Activated CD4-positive, alpha-beta T cell treated with anti-CD3 and anti-CD28 coated beads, Interleukin-2, amount 50 U/mL, for 4 hours (primary cell): ENCODE results near the gene CHN2.
A peak's percentile ranks its signal among the peaks of the same experiment; 100 is the strongest.

Experiments
- DNase-seq, 2 experiments: peaks; one replicate each; pipeline ENCODE4 v3.0.0-alpha.2; 2020

The CHN2 gene

DNA sequence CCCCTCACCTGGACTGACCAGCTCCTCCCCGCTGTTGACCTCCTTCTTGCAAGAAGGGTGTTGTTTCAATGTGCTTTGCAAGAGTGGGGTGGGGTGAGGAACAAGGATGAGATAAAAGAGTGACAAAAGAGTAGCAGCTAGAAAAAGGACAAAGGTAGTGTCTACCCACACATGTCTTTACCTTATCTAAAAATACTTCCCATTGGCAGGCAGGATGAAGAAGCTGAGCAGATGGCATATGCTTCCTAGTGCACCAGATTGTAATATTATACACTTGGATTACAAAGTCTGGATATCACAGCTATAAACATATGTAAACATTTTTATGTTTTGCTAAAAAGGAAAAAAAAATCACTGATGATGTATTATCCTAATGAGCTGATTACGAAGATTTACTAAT is 34.5 kb downstream of the CHN2 start:
- DNase-seq, result no peak

DNA sequence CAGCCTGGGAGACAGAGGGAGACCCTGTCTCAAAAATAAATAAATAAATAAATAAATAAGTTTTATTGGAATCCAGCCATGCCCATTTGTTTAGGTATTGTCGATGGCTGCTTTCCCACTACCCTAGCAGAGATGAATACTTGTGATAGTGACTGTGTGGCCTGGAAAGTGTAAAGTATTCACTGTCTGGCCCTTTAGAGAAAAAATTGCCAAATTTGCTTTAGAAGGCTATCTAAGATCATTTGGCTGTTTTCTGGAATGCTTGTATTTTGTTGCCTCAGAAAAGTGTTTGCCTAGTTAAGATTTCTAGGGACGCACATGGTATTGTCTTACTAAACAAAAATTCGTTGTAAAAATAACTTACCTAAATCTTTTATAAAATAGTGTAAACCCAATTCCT is 35.4 kb downstream of the CHN2 start:
- no peak for DNase-seq

DNA sequence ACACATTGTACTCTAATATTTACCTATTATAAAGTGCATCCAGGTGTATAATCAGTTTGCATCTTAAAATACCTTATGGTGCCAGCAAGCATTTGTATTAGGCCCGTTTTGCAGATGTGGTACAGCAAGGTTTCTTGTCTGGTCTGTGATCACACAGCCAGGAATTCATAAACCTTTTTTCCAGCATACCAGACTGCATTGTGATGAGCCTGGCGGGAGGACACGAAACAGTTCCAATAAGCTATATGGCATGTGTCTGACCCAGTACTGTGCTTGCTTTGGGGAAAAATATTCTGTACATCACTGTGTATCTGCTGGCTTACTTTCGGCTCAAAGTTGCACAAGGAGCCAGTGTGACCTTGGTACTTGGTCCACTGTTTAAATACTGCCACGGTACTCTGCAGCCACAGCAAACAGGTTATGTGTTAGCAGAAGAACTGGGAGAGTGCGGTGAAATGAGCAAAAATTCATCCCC is 36.3 kb downstream of the CHN2 start:
- DNase-seq, result no peak

DNA sequence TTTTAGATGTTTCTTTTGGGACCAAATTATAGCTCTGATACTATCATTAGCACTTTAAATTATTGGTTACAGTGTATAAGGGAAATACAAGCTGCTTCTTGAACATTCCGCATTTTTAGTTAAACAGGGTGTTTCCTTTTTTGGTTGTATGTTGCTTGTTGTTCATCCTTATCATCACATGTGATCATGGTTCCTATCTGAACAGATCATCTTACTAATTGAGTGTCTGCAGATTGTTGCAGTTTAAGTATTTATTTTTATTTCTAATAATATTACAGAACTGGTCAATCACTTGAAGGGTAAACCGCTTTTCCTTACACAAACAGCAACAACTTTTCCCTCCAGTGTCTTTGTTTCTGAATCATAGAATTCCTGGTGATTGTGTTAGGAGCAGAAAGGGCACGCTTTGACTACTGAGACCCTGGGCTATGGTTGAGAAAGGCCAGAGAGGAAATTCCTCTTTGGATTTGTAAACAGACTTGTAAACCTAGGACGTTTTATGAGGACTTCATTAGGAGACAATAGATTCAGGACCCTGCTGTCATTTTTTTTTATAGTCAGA is 37.2 kb downstream of the CHN2 start:
- no peak for DNase-seq

DNA sequence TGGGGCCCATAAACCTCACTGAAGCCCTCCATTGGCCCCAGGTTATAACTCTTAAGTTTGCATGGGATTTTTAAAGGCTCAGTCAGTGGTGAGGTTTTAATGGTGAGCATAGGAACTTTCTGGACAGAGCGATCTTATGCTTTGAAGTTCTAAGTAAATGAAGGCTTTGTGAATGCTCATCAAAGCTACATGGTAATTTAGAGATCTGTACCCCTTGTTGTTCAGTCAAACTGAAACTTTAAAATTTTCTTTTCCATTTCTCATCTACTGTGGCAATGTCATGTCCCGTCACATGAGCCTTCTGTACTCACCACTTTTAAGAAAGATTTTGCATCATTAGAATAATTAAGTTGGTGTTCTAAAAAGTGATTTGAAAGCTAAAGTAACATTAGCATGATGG is 39.9 kb downstream of the CHN2 start:
- DNase-seq, result no peak

DNA sequence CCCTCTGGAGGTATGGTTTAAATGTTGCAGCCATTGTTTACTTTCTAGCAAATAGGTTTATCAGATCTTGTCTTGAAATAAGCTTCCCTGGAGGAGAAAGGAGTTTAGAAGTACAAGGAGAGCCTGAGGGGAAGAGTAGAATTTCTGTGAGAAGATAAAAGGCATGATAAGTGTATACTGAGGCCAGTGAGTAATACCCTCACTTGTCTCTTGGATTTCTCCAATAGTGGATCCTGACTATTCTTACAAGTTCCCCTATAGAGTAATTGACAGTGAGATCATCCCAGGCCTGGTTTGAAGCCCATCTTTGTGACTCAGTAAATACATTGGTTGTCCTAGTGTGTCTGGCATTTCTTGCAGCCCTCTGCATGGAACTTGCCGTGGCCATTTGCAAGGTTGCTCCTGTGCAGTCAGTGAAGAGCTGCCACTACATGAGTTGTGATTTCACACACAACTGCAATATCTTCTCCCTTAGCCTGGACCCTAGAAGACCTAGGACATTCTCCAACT is 41.6 kb downstream of the CHN2 start:
- DNase-seq, result no peak

DNA sequence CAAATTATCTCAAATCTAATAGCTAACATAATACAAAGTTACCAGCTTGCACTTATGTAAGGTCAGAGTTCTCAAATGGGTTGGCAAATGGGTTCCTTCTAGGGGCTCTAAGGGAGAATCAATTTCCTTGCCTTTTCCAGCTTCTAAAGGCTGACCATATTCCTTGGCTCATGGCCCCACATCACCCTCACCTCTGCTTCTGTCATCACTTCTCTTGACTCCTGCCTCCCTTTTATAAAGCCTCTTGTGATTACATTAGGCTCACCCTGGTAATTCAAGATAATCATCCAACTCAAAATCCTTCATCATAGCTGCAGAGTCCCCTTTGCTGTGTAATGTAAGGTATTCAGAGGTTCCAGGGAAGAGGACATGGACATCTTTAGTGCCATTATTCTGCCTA is 42.1 kb downstream of the CHN2 start:
- no peak for DNase-seq

DNA sequence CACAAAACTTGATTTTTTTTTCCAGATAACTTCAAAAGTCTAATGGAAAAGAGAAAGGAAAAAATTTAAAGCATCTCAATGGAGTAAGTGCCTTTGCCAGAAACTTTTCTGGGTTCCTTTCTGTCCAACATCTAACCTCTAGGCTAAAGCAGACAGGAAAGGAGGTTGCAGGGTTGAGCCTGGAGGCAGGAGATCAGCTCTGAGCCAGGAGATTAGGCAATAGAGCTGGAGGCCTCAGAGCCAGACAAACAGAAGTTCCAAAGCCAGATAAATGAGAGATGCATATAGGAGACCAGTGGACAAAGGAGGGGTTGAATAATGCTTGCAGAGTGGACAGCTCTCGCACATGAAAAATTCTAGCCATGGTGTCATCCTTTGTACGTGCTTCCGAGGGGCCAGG is 42.9 kb downstream of the CHN2 start:
- DNase-seq, result no peak

DNA sequence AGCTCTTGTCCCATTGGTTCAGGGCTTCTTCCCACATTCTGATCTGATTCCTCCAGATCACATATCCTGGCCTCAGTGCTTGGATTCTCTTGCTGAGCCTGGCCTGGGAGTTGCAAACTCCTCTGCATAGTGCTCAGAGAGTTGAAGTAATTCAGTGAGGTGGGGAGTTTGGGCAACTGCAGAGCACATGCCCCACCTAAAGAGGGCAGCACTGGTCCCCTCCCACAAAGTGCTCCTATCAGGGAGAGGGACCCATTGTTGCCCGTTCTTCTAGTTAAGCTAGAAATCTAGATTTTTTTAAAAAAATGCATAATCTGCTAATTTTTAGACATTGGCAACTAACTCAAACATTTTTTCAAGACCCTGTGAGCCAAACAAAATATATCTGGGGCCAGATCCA is 45.1 kb downstream of the CHN2 start:
- no peak for DNase-seq

DNA sequence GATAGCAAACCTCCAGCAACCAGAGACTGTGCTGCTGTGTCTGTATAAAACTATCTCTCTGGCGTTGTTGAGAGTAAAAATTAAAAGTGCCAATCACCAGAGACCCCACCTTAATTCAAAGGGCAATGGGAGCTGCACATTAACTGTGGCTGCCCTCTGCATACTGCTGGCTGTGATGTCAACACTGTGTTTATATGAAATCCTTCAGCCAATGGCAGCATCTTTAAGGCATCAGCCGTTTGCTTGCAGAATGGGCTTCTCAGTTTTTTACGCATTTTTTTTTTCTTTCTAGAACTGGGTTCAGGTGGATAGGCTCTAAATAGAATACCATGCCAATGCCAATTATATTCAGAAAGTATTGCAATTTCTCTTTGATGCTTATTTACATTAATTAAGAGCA is 47.7 kb downstream of the CHN2 start:
- no peak for DNase-seq

DNA sequence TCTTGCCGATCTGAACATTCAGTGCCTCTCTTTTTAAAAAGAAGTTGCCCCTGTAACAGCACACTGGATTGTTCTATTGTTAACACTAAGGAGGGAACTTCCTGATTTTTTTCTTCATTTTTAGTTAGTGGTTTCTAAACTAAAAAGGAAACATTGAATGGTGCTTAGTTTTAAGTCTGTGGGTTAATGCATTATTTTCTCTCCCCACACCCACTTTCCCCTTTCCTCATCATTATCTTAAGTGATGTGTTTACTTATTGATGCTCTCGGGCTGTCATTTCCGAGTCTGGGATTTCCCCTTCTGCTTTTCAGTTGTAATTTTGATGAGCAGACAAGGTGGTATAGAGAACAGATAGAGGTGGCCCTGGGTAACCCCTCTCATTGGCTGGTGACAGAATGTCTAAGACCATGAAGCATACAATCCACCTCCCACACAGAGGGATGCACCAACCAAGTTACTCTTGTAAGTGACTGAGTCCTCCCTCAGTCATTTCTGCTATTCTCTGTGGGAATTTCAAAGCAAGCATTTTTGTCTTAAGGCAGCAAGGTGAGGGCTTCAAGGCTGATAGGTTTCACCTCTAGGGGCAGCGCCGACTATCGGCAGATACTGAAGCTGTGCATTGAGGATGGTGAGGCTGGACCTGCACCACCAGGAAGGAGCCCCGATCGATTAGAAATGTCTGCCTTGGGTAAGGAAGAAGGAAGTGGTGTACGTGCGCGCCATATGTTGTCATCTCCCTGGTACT is 49.5 kb downstream of the CHN2 start:
- peak; percentile 6 to 18 for DNase-seq

DNA sequence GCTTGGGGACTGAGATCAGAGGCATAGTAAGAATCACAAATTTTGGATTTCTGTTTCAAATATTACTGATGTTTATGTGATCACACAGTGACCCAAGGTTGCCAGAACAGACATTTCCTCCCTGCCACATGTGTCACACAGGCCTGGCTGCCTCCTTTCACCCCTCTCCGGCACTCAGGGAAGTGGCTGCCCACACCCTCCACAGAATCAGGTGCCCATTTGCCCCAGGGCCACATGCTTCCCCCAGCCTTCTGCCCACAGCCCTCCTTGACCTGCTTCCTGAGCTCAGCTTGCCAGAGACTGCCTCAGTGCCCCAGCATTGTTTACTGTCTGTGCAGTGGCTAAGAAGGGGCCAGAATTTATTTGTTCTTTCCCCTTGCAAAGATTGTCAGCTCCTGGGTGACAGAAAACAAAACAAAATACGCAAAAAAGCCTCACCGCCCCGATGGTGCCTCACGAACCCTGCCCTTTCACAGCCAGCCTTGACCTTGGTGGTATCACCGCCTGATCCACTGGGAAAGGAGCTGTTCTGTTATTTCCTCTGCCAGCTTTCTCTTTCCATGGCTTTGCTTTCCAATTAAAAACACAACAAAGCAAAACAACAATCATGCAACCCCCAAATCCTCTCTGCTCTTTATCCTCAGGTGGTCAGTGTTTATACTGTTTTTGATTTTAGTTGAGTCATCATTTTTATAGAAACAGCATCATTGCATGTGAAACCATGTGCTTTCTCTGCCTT is 52.8 kb downstream of the CHN2 start:
- DNase-seq, result no peak

DNA sequence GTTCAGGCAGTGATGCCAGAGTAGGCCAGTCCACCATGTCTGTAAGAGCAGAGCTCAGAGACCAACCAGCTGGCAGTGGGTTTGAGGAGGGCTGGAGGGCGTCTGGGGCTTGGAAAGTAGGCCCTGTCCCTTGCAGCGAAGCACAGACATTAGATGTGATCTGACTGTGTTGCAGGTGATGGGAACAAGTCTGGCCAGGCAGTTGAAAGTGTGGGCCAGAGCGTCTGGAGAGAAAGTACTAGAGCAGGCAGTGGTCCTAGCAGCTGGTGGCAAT is 53.3 kb downstream of the CHN2 start:
- DNase-seq, result no peak

DNA sequence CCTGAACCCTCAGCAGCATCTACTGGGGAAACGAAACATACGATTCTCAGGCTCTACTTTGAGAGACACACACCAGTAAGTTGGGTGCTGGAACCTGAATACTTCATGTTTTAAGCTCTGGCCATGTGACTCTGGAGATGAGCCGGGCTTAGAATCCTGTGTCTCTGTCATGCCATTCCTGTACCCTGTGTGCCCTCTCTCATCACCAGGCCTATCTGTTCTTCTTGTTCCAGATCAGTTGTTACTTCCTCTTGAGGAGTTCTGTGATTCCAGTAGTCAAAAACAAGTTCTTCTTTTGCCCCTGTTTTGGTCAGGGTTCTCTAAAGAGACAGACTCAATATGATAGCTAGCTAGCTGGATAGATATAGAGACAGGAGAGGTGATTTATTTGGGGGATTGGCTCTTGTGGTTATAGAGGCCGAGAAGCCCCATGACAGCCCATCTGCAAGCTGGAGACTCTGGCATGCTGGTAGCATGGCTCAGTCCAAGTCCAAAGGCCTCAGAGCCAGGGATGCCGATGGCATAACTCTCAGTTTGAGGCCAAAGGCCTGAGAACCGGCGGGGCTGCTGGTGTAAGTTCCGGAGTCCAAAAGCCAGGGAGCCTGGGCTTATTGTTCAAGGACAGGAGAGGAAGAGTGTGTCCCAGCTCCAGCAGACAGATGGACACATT is 54.3 kb downstream of the CHN2 start:
- no peak for DNase-seq

DNA sequence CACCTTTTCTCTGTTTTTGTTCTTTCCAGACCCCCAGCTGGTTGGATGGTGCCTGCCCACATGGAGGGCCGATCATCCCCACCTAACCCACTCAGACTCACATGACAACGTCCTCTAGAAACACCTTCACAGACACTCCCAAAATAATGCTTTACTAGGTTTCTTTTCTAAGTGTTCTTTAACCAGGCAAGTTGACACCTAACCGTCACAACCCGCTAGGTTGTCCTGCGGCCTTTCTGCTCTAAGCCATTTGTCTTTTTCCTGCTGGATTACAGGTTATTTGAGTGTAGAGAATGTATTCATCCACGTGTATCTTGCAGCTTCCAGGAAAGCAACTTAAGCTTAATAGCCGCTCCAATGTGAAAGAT is 54.8 kb downstream of the CHN2 start:
- DNase-seq, result no peak

DNA sequence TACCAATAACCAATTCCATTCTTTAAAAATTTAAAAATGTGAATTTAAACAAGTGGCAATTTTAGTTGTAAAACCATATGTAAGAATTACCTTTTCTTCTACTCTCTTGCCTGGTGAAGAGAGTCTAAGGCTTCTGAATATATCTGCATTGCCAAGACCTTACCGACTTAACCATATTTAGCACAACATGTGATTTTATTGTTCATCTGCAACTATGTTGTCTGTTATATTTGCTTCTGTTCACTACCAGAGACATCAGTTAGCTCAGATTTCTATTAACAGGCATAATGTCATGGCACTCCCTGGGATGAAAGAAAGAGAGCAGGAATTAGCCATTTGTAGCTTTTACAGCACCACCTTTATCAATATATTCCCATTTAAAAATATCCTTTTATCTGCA is 55.3 kb downstream of the CHN2 start:
- DNase-seq, result no peak

DNA sequence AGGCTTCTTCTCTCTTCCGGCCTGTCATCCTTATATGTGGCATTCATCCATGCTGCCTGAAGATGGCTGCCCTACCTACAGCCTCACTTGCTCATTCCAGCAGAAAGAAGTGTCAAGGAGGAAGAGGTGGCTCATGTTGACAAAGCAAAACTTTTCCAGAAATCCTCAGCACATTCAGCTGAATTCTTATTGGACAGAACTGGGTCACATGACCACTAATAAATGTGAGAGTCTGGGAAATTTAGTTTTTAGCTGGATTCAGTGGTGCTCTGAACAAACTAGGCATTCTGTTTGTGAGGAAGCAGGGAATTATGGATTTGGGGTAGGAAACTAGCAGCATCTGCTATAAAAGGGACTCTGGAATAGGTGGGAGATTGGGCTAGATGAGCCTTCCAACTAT is 58.6 kb downstream of the CHN2 start:
- no peak for DNase-seq

DNA sequence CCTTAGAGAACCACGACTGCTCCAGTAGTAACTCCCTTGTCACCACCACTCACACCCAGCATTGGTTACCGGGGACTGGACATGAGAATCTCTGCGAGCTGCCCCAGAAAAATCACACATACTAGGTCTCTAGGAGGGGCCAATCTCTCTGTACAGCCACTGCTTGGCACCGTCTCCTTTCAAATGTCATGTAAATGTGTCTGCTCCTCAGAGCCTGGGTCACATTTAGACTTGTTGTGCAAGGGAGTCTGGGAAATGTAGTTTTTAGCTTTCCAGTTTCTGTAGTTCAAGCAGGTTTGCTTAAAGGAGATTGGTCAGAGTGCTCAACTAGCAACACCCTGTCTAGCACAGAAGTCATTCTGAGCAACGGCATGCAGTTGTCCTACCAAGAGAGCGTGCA is 60.0 kb downstream of the CHN2 start:
- no peak for DNase-seq

DNA sequence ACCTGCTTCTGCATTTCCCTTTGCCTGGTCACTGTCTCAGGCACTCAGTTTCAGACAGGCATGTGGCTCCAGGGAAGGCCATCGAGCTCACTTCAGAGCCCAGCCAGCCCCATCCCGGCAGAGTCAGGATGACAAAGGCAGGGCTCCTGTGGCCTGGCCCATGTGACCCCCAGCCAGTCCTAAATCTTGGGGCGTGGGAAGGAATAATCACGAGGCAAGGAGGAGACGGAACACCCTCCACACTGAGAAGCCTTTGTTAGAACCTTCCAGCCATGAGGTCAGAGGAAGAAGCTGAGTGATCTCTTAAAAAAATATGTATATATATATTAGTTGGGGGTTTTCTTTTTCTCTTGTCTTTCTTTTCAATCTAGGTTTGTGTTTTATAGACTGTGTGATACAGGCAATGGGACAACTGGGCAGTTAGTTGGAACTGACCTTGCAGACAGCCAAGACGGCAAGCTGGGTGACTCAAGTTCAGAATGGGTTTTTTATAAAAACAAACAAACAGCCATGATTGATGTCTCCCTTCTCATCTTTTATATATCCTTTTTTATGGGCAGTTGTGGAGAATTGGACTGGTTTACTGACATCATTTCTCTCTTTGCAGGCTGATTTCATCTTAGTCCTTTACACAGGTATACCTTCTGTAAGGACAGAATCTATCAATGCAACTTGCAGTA is 60.8 kb downstream of the CHN2 start:
- DNase-seq, result no peak

DNA sequence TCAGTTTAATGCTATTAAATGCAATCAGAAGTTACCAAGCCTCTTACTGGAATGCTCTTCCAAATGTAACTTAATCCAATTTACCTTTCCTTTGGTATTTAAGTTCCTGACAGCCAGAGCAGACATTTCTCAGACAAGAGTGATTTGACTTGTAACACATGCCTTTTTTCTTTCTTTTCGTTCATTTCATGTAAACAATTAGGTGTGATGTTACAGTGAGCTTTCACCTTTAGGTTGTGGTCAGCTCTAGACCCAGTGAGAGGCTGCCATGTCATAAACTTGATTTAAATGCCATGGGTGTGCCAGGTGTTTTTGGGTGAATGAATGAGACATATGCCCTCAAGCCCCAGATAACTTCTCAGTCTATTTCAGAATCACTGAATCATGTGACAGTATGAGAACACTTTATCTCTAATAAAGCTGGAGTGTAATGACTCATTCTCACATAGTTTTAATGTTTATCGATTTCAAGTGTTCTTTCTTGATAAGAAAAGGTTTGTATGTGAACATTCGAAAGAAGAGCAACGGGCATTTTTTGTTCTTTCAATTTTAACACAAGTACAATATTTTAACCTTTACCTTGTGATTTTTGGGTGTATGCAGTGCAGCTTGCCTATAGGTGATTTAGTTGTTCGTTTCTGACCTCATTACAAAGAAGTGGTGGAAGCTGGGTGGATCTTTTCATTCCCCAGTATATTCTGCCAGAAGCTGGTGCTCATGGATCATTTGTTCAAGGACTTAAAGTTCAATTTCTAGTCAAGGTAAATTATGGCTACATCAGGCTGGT is 61.5 kb downstream of the CHN2 start:
- no peak for DNase-seq

DNA sequence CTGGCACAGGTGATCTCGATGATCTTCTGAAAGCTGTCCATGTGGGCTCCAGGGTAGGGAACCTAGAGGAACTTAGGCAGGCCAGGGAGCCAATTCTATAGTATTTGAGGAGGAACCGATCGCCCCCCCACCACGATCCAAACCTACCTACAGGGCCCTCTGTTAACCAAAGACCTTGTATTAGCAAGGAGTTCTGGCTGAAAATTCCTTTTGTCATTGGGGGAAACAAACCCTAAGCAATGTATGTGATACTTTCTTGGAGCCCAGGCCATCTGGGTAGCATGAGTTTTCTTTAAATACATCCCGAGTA is 62.1 kb downstream of the CHN2 start:
- DNase-seq, result no peak

DNA sequence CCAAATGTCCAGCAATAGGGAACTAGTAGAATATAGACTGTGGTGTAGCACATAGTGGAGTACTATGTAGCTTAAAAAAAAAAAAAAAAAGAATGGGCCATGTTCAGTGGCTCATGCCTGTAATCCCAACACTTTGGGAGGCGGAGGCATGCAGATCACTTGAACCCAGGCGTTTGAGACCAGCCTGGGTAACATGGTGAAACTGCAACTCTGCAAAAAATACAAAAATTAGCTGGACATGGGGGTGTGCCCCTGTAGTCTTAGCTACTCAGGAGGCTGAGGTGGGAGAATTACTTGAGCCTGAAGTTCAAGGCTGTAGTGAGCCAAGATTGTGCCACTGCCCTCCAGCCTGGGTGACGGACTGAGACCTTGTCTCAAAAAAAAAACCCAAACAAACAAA is 64.4 kb downstream of the CHN2 start:
- DNase-seq, result no peak
